ENCODE data around the gene DDAH2.

GRCh38 chr6:31690231-31691077 is 38.6 kb downstream of the DDAH2 start:
- TF ChIP-seq CTCF (IDR thresholded peaks at IDR 0.05 in 4 of 5, conservative IDR thresholded peaks at IDR 0.05 in 1 of 5) = no peak
- no peak for TF ChIP-seq POLR2A (IDR thresholded peaks at IDR 0.05)
